SU-DHL-6 (cell line): ENCODE measurements around the gene SH3RF3.

Experiments
- H2AFZ ChIP-seq: fragments of 200-600 bp; sonication (generic); 2 replicates; pipeline ENCODE4 v1.6.1; 2014; ENCODE audit warnings: low read depth, mild to moderate bottlenecking, moderate library complexity, mixed read lengths, antibody characterized with exemption, low read length; ENCODE audit not compliant: severe bottlenecking
- H3F3A ChIP-seq: fragments of 200-600 bp; shearing (Covaris generic); 2 replicates; pipeline ENCODE4 v1.6.0; 2016; ENCODE audit warnings: antibody characterized with exemption, mild to moderate bottlenecking; ENCODE audit not compliant: insufficient read depth
- H3K27ac ChIP-seq: fragments of 200-600 bp; sonication (generic); 2 replicates; pipeline ENCODE4 v1.5.1; 2016; ENCODE audit warnings: low read depth, mild to moderate bottlenecking, low read length, moderate library complexity, mixed read lengths
- H3K27me3 ChIP-seq: fragments of 200-600 bp; sonication (generic), shearing (Covaris generic); 2 replicates; pipeline ENCODE4 v1.6.0; 2014; ENCODE audit warnings: mild to moderate bottlenecking, low read length
- H3K36me3 ChIP-seq: fragments of 200-600 bp; sonication (generic); 2 replicates; pipeline ENCODE4 v1.6.1; 2014; ENCODE audit warnings: mild to moderate bottlenecking, low read length, mixed read lengths
- H3K4me2 ChIP-seq: fragments of 300-600, 200-600 bp; shearing (Covaris generic), sonication (generic); 2 replicates; pipeline ENCODE4 v1.6.0; 2014; ENCODE audit warnings: low read length, low read depth, mild to moderate bottlenecking; ENCODE audit not compliant: poor library complexity, severe bottlenecking
- H3K4me3 ChIP-seq: fragments of 200-600 bp; sonication (generic); 2 replicates; pipeline ENCODE4 v1.5.1; 2014; ENCODE audit warnings: antibody characterized with exemption, low read length, mild to moderate bottlenecking, mixed read lengths; ENCODE audit not compliant: insufficient read depth, poor library complexity, severe bottlenecking
- H3K79me2 ChIP-seq: fragments of 200-600 bp; sonication (generic); 2 replicates; pipeline ENCODE4 v1.6.1; 2014; ENCODE audit warnings: mild to moderate bottlenecking, low read length, moderate library complexity; ENCODE audit not compliant: insufficient read depth
- H3K9ac ChIP-seq: fragments of 200-600 bp; sonication (generic); 2 replicates; pipeline ENCODE4 v1.7.0; 2014; ENCODE audit warnings: mild to moderate bottlenecking, low read length
- H3K9me2 ChIP-seq: fragments of 200-600 bp; sonication (generic); replicated peaks from 2 replicates; pipeline ENCODE4 v1.6.1; 2014; ENCODE audit warnings: low read length; ENCODE audit not compliant: insufficient read depth
- H3K9me3 ChIP-seq: fragments of 200-600 bp; sonication (generic); 2 replicates; pipeline ENCODE4 v1.6.1; 2014; ENCODE audit warnings: low read length, mixed read lengths; ENCODE audit not compliant: insufficient read depth
- H4K20me1 ChIP-seq: fragments of 200-600 bp; sonication (generic); 2 replicates; pipeline ENCODE4 v1.6.1; 2014; ENCODE audit warnings: low read depth, mild to moderate bottlenecking, antibody characterized with exemption, low read length, moderate library complexity, mixed read lengths
- EZH2phosphoT487 ChIP-seq: fragments of 200-600 bp; sonication (generic), shearing (Covaris generic); conservative IDR thresholded peaks from 2 replicates; pipeline ENCODE4 v1.6.1; 2018; ENCODE audit warnings: mild to moderate bottlenecking, antibody characterized with exemption, low read length, moderate library complexity, mixed read lengths
- TF ChIP-seq, protein P1 (sequence below): fragments of 200-600 bp; sonication (generic); IDR thresholded peaks from one replicate; pipeline ENCODE4 v1.5.1; 2017; ENCODE audit warnings: antibody characterized with exemption, mild to moderate bottlenecking, low read length, moderate library complexity; ENCODE audit not compliant: insufficient read depth, poor library complexity, severe bottlenecking

The SH3RF3 gene

DNA sequence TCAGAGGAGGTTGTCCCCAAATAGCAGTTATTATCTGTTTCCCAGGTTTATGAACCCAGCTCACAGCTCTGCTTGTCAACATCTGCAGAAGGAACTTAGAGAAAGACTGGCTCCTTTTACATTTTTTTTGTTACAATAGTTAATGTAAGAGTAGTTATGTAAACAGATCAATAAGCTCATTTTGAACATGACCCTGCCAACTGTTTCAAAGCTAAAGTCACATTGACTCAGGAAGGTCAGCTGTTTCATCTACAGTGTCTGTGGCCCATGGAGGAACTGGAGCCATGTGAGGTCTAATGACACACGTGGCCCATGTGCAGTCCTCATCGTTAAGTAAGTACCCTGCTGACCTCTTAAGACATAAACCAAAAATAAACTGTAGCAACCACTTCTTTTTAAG is 97.1 kb downstream of the SH3RF3 start:
- no peaks in the 10 kb centered on the region for H3K36me3 ChIP-seq
- no peak overlapping the region for H3K27ac ChIP-seq
- H2AFZ ChIP-seq = no peak overlapping the region
- no peak overlapping the region for H3K4me2 ChIP-seq
- H3K79me2 ChIP-seq = no peaks in the 10 kb centered on the region
- no peak overlapping the region for H3K9ac ChIP-seq
- H3K9me2 ChIP-seq = no peaks in the 10 kb centered on the region
- H4K20me1 ChIP-seq = no peaks in the 10 kb centered on the region
- H3K9me3 ChIP-seq = no peaks in the 10 kb centered on the region
- no peaks in the 10 kb centered on the region for H3K27me3 ChIP-seq
- no peaks in the 10 kb centered on the region for H3F3A ChIP-seq
- TF ChIP-seq, protein P1, sequence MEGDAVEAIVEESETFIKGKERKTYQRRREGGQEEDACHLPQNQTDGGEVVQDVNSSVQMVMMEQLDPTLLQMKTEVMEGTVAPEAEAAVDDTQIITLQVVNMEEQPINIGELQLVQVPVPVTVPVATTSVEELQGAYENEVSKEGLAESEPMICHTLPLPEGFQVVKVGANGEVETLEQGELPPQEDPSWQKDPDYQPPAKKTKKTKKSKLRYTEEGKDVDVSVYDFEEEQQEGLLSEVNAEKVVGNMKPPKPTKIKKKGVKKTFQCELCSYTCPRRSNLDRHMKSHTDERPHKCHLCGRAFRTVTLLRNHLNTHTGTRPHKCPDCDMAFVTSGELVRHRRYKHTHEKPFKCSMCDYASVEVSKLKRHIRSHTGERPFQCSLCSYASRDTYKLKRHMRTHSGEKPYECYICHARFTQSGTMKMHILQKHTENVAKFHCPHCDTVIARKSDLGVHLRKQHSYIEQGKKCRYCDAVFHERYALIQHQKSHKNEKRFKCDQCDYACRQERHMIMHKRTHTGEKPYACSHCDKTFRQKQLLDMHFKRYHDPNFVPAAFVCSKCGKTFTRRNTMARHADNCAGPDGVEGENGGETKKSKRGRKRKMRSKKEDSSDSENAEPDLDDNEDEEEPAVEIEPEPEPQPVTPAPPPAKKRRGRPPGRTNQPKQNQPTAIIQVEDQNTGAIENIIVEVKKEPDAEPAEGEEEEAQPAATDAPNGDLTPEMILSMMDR = no peak
- H3K4me3 ChIP-seq = no peak overlapping the region

DNA sequence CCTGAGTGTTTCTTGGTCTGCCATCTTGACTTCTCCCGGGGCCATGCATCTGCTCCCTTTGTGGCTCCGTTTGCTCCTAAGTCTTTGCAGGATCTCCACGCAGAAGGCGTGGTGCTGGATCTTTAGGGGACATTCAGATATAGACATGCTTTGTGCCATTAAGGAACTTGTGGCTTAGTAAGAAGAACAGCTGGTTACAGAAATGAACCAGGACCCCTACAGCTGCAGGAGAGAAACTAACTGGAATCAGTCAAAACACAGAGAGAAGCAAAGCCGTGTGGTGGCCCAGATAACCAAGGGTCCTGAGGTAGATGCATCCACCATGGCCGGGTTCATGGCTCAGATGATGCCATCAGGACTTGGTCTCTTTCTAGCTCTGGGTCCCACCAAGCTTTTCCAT is 97.6 kb downstream of the SH3RF3 start:
- no peaks in the 10 kb centered on the region for H3K36me3 ChIP-seq
- no peaks in the 10 kb centered on the region for H3K79me2 ChIP-seq
- TF ChIP-seq EZH2phosphoT487 = no peak
- TF ChIP-seq, protein P1 = no peak
- H3K4me3 ChIP-seq = no peak overlapping the region
- no peak overlapping the region for H3K4me2 ChIP-seq
- no peaks in the 10 kb centered on the region for H3K27me3 ChIP-seq
- H3K9me2 ChIP-seq = no peaks in the 10 kb centered on the region
- H3K9ac ChIP-seq = no peak overlapping the region
- H3F3A ChIP-seq = no peaks in the 10 kb centered on the region
- no peaks in the 10 kb centered on the region for H3K9me3 ChIP-seq
- H4K20me1 ChIP-seq = no peaks in the 10 kb centered on the region
- no peak overlapping the region for H2AFZ ChIP-seq
- no peak overlapping the region for H3K27ac ChIP-seq

DNA sequence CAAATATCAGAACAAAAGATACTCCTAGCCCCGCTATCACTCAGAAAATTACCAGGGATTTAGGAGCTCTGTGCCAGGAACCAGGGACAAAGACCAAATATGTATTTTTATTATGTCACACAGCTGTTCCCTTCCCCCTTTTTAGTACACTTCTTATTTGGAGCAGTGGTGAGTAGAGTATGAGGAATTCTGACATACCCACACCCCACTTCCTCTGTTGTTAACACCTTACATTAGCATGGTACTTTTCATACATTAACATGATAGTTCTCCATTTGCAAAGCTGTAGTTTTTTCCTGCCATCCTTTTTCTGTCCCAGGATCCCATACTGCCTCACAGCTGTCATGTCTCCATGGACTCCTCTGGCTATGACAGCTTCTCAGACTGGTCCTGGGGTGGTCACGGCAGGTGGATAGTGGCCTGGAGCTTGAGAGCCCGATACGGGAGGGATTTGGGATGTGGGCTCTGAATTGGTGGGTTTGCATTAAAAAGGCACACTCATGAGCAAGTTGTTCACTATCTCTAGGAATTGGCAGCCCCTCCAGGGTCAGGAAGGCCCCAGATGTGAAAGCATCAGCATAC is 100.2 kb downstream of the SH3RF3 start:
- no peak overlapping the region for H2AFZ ChIP-seq
- H3F3A ChIP-seq = no peaks in the 10 kb centered on the region
- H3K9me2 ChIP-seq = no peaks in the 10 kb centered on the region
- no peaks in the 10 kb centered on the region for H3K27me3 ChIP-seq
- TF ChIP-seq EZH2phosphoT487 = no peak
- TF ChIP-seq, protein P1 = no peak
- no peak overlapping the region for H3K9ac ChIP-seq
- H4K20me1 ChIP-seq = no peaks in the 10 kb centered on the region
- no peaks in the 10 kb centered on the region for H3K36me3 ChIP-seq
- no peaks in the 10 kb centered on the region for H3K9me3 ChIP-seq
- no peak overlapping the region for H3K4me3 ChIP-seq
- H3K27ac ChIP-seq = no peak overlapping the region
- no peak overlapping the region for H3K4me2 ChIP-seq
- H3K79me2 ChIP-seq = no peaks in the 10 kb centered on the region
